T-helper 22 cell (primary cell): ENCODE data around the gene PCSK5.
"Not testable (repeated sequence)": the region's sequence is repeated elsewhere in the genome, so short reads cannot be mapped to it uniquely, and the experiment has no call there.

Source experiments
- DNase-seq: peaks from one replicate; pipeline ENCODE4 v3.0.0-alpha.2; 2020; ENCODE audit warnings: low read depth

PCSK5 gene

DNA sequence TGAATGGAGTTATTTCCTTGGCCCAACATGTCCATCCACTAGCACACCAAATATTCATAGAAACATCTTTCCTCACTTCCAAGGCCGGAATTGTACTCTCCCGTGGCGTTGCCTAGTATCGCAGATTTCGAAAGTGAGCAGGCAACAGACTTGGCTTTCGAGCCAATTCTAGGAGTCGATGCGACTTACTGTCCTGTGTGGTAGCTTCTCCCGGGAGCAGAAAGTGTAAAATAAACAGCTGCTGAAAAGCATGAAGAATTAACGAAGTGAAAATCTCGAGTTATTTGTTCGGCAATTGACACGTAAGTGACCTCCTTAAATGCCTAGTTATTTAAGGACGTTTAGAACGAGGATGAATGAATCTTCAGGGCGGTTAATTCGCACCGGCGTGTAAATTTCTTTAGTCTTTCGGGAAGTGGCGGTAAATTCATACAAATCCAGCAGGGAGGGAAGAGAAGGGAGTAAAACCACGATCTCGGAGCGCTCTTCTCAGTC is 449 bp upstream of the PCSK5 start:
- no peak for DNase-seq

DNA sequence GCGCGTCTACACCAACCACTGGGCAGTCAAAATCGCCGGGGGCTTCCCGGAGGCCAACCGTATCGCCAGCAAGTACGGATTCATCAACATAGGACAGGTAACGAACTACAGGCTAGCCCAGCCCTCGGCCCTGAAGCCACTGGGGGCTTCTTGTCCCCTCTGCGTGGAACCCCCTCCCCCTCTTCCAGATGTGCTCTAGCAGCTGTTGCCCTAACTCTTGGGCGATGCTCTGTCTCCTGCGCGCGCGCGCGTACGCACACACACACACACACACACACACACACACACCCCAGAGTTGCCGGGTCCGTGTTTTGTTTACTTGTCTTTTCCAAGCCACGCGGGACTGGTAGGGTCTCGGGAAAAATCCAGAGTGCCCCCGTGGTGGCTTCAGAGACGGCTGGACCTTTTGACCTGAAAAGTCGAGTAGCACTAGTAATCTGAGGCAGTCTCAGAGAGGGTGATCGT is 836 bp downstream of the PCSK5 start:
- DNase-seq, result no peak

DNA sequence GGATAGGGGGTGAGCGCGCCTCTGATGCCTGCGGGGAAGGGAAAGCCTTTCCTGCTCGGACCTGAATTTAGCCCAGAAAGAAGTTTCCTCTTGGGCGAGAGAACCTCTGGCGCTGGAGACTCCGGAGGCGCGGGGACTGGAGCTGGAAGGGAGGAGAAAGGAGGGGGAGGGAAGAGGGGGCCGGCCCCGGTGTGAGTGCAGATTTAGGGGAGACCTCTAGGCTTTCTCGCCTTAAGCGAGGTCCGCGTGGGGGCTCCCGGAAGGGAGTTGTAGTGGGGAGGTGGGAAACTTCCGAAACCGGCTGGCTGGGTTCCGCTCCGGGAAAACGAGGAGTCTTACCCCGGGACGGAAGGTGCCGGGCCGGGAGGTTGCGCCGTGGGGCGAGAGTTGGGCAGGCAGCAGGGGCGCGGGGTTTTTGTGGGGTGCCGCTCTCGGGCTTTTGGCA is 1.3 kb downstream of the PCSK5 start:
- no peak for DNase-seq

DNA sequence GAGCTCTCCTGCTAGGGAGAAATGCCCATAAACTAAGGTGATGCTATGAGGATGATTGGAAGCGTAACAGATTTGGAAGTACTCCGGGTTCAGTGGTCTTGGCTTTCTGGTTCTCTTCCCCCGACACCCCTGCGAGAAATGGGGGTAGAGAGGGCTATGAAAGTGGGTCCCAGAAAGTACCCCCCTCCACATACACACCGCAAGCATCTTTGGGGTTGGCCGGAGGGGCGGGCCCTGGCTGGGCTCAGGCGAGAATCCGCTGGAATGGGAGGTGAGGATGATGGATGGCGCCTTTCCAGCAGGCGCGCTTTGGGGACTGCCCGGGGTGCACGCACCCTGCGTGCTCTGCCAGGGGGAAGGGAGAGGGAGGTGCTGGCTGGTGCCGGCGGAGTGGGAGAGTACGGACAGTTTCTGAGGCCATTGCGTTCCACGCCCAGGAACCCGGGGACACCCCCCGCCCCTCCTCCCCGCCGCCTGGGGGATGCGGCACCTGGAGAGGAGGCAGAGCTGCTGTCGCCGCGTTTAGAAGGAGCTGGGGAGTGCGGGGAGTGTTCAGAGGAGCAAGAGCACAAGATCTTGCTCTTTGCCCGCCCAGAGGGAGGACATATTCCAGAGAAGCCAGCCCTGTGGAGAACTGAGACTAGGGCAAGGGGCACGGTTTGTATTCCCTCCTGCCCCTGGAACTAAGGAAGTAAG is 1.9 kb downstream of the PCSK5 start:
- no peak for DNase-seq

DNA sequence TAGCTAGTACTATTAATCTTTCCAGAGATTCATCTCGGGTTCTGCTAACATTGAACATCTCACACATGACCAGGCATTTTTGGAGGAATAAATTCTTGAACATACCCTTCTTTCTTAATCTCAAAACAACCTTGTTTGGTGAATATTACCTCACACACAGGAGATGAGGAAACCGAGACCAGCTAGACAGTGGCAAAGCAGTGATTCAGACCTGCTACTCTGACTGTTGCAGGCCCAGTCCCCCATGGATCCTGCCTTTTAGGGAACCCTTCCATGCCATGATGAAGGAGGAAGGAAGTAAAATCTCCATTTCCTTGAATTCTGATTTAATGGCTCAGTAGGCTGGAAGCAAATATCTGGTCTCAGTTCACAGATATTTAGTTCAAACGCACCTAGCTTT is 2.6 kb downstream of the PCSK5 start:
- no peak for DNase-seq

DNA sequence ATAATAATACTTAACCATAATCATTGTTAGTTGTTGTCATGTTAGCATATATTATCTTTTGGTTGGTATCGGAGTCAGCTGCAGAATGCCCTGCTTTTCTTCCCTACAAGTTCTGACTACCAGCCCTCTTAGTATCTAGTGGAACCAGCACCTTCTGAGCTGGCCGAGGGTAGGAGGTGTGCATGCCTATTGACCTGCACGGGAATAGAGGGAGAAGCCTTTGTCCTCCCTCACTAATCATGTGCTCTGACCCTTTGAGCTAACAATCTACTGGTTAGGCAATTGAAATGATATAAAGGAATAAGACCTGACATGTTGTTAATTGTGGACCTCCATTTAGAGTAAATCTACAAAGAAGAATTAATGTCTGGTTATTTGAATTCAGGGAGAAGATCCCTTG is 4.1 kb downstream of the PCSK5 start:
- no peak for DNase-seq

DNA sequence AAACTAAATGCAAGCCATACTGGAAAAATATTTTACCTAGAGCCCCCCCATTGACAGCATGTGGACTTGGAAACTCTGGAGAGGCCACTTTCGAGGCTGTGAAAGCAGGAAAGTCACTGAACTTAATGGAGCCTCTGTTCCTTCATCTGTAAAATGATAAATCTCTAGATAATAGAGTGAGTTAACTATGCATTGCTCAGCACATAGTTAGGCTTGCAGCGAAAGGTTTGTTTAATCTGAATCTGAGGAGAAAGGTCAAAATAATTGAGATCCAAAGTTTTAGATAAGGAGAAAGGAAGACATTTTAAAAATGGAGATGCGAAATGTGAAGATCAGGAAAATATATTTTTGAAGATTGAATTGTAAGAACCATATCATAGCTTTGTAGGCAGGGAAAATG is 4.6 kb downstream of the PCSK5 start:
- no peak for DNase-seq

DNA sequence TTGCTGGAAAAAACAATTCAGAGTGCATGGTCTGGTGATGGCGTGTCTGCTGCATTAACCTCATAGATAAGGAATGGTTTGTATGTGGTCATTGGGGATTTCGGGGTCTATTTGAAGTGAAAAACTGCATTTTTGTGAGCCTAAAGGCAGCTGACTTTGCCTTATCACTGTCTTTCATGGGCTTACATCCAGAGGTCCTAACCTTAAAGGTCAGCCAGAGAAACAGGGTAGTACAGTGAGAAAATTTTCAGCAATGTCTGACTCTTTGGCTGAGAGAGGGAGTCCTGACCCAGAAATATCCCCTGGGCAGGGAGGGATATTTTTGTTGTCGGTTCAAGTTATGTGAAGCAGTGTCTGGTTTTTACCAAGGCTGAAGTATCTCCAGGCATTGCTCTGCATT is 5.7 kb downstream of the PCSK5 start:
- DNase-seq, result no peak

DNA sequence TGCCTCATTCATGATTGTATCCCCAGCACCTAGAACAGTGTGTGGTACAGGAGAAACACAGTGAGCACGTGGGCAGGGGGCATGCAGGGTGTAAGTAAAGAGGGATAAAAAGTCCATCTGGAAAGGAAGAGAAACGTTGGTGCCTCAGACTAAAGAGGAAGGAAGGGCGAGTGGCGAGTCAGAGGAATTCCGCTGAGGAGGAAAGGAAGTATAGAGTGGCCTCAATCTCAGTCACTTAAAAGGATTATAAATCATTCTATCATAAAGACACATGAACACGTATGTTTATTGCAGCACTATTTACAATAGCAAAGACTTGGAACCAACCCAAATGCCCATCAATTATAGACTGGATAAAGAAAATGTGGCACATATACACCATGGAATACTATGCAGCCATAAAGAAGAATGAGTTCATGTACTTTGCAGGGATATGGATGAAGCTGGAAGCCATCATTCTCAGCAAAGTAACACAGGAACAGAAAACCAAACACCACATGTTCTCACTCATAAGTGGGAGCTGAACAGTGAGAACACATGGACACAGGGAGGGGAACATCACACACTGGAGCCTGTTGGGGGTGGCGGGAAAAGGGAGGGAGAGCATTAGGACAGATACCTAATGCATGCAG is 10.5 kb downstream of the PCSK5 start:
- not testable (repeated sequence) for DNase-seq

DNA sequence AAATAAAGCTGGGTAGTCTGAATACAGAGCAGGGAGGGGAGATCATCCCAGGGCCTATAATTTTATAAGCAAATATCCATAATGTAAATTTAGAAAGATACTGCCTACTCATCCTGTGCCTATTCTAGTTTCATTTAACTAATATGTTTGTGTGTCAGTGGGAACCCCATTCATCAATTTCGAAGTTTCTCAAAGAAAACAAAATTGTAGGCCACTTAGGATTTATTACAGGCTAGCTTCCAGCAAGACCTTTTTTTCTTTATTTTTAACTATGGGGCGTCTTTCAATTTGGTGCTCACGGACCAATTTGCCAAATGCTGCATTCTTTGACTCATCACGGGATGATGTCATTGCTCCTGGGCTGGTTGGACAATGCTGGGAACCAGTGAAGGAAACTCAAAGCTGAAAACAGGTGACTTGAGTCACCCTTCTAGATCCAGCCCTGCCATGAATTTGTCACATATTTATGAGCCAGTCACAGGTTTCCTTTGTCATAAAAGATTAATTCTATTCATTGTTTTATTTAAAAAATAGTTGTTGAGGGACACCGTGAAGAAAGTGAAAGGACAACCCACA is 13.4 kb downstream of the PCSK5 start:
- no peak for DNase-seq

DNA sequence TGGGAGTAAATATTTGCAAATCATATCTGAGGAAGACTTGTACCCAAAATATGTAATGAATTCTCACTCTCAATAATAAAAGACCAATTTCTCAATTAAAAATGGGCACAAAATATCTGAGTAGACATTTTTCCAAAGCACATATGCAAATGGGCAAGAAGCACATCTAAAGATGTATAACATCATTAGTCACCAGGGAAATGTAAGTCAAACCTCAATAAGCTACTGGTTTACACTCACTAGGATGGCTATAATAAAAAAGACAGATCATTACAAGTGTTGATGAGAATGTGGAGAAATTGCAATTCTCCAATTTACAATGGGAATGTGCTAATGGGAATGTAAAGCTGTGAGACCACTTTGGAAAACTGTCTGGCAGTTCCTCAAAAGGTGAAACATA is 13.9 kb downstream of the PCSK5 start:
- no peak for DNase-seq

DNA sequence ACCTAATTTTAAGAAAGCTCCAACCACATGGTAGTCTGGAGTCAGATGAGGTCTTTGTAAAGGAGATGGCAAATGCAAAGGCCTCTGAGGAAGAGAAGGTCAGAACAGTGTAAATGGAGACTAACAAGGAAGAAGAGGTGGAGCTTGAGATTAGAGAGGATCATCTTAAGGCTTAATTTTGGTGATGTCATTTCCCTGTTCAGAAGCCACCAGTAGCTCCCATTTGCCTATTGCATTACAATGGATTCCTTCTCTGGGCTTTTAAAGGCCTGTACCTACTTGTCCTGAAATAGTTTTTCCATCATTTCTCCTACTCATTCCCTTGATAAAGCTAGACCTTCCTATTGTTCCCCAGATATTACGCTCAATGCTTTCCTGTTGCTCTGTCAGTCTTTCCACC is 16.1 kb downstream of the PCSK5 start:
- no peak for DNase-seq

DNA sequence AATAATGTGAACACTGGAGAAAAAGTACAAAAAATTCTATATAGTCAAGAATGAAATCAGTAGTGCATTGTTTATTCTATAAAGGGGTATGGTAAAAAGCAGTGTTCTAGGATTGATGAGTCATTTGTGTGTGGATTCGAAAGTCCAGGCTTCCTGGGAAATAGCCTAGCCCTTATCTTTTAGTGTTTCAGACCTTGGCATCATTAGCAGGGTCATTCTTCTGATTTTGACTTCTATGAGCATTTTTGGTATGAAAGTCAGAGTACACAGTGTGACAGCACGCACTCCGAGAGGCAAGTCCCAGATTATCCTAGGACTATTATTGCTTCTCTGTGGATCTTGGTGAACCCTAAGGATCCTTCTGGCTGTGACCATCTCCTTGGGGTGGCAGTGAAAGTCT is 16.9 kb downstream of the PCSK5 start:
- no peak for DNase-seq

DNA sequence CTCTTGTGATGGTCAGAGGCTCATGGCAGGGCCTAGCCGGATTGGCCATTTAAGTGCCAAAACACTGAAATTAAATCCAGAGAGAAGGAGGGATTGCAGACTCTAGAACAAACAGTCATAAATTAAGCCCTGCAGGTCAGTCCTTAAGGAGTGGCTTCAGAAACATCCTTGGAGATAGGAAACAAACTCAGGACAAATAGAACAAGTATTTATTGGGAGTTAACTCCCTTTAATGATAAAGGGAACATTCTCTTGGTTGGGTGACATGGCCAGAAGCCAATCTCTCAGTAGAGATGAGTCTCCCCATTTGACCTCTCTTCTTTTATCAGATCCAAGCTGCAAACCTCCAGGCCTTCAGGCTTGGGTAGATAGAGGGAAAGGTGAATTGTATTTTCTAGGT is 17.4 kb downstream of the PCSK5 start:
- no peak for DNase-seq

DNA sequence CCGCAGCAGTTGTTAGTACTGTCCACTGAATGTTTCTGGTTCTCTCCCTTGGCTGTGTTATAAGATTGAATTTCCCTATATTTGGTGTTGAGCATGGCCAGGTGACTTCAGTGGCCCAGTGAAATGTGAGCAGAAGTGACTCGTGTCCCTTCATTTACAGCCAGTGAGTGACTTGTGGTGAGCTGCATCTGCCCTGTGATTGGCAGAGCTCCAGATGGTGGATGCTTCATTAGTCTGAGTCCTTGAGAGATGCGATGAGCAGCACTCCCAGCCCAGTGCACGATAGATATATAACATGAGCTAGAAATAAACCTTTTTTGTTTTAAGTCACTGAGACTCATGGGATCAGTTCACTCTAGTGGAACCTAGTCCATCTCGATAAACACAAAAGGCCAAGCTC is 19.3 kb downstream of the PCSK5 start:
- no peak for DNase-seq

DNA sequence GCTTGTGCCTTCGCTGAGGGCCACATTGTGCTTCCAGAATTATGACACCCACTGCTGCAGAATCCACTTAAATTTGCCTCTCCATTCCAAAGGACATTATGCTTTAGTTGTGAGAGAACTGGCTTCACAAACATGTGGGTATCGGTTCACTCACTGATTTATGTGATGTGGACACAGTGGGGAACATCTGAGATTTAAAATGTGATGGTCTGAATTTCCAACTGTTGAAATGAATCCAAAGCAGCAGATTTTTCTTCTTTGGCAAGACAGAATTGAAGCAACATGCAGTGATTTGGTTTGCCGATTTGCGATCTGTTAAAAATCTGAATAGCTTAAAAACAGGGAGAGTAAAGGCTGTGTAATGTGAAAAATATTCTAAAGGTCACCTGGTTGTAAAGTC is 20.3 kb downstream of the PCSK5 start:
- DNase-seq, result no peak

DNA sequence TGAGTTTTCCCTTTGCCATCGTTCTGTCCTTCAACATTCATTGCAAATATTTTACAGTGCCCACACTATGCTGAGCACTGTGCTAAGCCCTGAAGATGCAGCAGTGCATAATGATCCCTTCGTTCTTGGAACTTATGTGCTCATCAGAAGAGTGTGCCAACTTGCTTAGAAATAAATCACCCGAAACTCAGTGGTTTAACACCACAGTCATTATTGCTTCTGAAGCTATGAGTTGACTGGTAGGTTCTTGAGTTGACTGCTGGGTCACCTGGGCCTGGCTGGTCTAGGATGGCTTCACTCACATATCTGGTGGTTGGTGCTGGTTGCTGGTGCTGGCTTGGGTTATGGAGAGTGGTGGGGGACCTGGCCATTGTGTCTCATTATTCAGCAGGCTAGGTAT is 20.9 kb downstream of the PCSK5 start:
- DNase-seq, result no peak

DNA sequence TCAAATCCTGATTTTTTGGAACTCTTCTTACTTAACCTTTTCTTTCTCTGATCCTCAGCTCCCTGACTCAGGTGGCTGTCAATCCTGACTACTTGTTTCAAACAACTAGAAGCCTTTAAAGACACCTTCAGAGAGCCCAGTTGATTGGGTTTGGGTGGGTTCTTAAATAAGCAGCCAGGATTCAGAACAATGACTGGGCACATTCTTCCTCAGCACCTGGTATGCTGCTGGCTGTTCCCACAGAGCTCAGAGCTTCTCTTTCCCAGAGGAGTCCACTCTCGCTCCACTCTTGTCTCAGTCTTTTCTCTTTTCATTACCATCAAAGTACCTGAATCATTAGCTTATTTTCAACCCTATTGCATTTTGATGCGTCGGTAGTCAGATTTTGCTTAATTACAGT is 22.5 kb downstream of the PCSK5 start:
- DNase-seq, result no peak

DNA sequence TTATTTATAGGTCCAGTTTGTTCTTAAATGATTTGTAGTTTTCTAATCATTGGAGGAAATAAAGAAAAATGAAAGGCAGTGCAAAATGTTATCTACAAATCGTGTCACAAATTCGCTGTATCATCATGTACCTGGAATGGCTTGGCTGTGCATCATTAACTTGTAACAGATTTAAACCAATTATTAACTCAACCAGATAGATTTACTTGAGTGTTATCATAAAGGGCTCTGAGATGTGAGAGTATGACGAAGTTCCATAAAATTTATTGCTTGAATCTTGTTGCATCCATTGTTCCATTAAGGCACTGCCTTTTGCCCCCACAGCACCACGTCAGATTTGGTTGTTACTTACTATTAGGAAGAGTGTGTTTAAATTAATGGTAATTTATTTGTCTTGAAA is 23.5 kb downstream of the PCSK5 start:
- DNase-seq, result no peak

DNA sequence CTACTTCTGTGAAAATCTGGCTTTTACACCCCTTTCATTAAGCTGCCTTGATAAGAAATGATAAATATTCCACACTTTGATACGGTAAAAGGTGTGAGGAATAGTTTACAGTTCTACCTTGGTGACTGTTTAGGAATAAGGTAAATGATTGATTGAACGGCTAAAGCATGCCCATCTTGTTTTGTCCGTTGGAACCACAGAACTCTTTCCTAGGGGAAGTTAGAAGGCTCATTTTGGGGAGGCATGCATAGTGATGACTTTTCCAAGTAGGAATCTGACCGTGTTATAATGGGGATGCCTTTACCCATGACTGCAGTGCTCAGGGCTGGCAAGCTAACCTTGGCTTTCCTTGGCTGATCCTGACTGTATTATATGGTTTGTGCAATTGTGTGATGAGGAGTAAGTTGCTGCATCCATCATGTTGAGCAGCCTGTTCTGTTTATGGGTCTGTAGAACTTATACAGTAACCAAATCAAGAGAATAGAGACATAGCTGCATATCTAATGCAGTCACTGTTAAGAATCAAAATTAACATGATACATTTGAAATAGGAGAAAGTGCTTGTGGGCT is 24.5 kb downstream of the PCSK5 start:
- DNase-seq, result no peak

DNA sequence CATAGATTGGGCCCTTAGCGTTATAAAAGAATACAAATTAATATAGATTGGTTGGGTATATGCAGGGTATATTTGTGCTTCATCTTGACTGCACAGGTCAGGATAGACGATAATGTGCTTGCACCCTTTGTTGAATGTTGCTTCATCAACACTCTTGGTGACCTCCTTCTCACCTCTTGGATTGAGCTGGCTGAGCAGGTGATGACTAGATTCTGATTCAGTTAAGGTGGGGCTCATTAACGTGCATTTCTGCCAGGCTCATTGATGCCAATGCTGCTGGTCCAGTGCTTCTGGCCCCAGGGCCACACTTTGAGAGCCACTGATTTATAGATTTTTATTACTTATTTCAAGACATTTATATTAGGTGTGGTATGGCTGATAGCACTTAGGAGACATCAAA is 27.7 kb downstream of the PCSK5 start:
- DNase-seq, result no peak

DNA sequence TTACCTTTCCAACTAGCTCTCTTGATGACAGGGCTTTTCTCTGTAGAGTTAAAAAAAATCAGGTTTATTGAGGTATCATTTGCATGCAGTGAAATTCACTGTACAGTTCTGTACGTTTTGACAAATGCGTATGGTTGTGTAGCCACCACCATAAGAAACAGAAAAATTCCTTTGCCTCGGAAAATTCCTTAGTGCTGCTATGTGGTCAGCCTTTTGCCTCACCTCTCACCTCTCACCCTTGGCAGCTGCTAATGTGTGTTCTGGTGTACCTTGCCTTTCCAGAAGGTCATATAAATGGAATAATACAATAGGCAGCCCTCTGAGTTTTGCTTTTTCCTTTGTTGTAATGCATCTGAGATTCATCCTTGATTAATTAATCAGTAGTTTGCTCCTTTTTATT is 28.4 kb downstream of the PCSK5 start:
- no peak for DNase-seq
